ENCODE data around the gene PCDHA5.

DNA sequence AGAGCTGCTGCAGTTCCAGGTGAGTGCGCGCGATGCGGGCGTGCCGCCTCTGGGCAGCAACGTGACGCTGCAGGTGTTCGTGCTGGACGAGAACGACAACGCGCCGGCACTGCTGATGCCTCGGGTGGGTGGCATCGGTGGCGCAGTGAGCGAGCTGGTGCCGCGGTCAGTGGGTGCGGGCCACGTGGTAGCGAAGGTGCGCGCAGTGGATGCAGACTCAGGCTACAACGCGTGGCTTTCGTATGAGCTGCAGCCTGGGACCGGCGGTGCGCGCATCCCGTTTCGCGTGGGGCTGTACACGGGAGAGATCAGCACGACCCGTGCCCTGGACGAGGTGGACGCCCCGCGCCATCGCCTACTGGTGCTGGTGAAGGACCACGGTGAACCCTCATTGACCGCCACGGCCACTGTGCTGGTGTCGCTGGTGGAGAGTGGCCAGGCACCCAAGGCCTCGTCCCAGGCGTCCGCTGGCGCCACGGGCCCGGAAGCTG, 18.6 kb upstream of the PCDHA5 start:
- TF ChIP-seq TCF12 (IDR thresholded peaks at IDR 0.05; ENCODE audit: low read depth) (no peak), RAD21 (IDR thresholded peaks at IDR 0.05; ENCODE audit: low read depth) (no peak), TAF1 (IDR thresholded peaks at IDR 0.05; ENCODE audit: low read depth) (no peak)
- TF ChIP-seq, protein P1, sequence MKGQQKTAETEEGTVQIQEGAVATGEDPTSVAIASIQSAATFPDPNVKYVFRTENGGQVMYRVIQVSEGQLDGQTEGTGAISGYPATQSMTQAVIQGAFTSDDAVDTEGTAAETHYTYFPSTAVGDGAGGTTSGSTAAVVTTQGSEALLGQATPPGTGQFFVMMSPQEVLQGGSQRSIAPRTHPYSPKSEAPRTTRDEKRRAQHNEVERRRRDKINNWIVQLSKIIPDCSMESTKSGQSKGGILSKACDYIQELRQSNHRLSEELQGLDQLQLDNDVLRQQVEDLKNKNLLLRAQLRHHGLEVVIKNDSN (IDR thresholded peaks at IDR 0.05) = no peak
